ENCODE data around the gene THAP8. TPM values are rescaled to one million over a fixed set of nuclear protein-coding genes. Genes with fewer than 3 reads are reported as not detected.

Gene THAP8
- total RNA-seq, 2 experiments from 2014 or later, result 0.38 to 0.53 TPM

- ATAC-seq (ENCODE audit: poor library complexity), result no peak
- H3K36me3 Mint-ChIP-seq (ENCODE audit: low read depth), result peaks cover 23% of the 10 kb centered on the region
- CTCF ChIA-PET, result no interaction called here
- no peak for DNase-seq
- no peaks in the 10 kb centered on the region for H3K4me1 Mint-ChIP-seq (ENCODE audit: low read depth)
- H3K4me1 ChIP-seq (ENCODE audit: insufficient read depth, low read length), result no peaks in the 10 kb centered on the region
- no peak overlapping the region for H3K27ac ChIP-seq (ENCODE audit: low read depth in 1 of 2, low read length in 2 of 2)
- H3K27ac Mint-ChIP-seq, result no peak overlapping the region
- peaks cover 10% of the 10 kb centered on the region for H3K36me3 ChIP-seq (ENCODE audit: insufficient read depth, low read length)
- H3K9me3 ChIP-seq (ENCODE audit: control insufficient read depth in 1 of 2, insufficient read depth in 1 of 2, low read length in 2 of 2), result no peaks in the 10 kb centered on the region
- no peaks in the 10 kb centered on the region for H3K27me3 ChIP-seq (ENCODE audit: control insufficient read depth in 1 of 2, insufficient read depth in 2 of 2, low read length in 2 of 2)
- intact Hi-C loops (cut with DNase I, micrococcal nuclease), result no loop called here
- POLR2A ChIA-PET, result no interaction called here
- H3K9me3 Mint-ChIP-seq, result no peaks in the 10 kb centered on the region
- H3K27me3 Mint-ChIP-seq, result no peaks in the 10 kb centered on the region
- H3K4me3 Mint-ChIP-seq, result no peak overlapping the region
- H3K4me3 ChIP-seq (ENCODE audit: low read length), result no peak overlapping the region
- no peak for TF ChIP-seq CTCF (IDR thresholded peaks at IDR 0.05)
These were observed 28.5 kb downstream of the THAP8 start for GRCh38 chr19:36025541-36025940.

- Mint-ChIP-seq H3K36me3 (ENCODE audit: low read depth) (peaks cover 20% of the 10 kb centered on the region), H3K4me3 (no peak overlapping the region), H3K9me3 (no peaks in the 10 kb centered on the region), H3K4me1 (ENCODE audit: low read depth) (no peaks in the 10 kb centered on the region), H3K27ac (no peak overlapping the region), H3K27me3 (no peaks in the 10 kb centered on the region)
- TF ChIP-seq CTCF (IDR thresholded peaks at IDR 0.05), result no peak
- CTCF ChIA-PET, result no interaction called here
- POLR2A ChIA-PET, result interaction anchor here (0.6 kb wide), 1 partner anchor 20 kb away, joined by 4 read pairs; no protein-coding TSS in a partner anchor
- Histone ChIP-seq H3K36me3 (ENCODE audit: insufficient read depth, low read length) (peaks cover 10% of the 10 kb centered on the region), H3K9me3 (ENCODE audit: control insufficient read depth in 1 of 2, insufficient read depth in 1 of 2, low read length in 2 of 2) (no peaks in the 10 kb centered on the region), H3K4me3 (ENCODE audit: low read length) (no peak overlapping the region), H3K27me3 (ENCODE audit: control insufficient read depth in 1 of 2, insufficient read depth in 2 of 2, low read length in 2 of 2) (no peaks in the 10 kb centered on the region), H3K4me1 (ENCODE audit: insufficient read depth, low read length) (no peaks in the 10 kb centered on the region), H3K27ac (ENCODE audit: low read depth in 1 of 2, low read length in 2 of 2) (no peak overlapping the region)
- ATAC-seq (ENCODE audit: poor library complexity) (no peak), DNase-seq (no peak)
- intact Hi-C loops (cut with DNase I, micrococcal nuclease), result no loop called here
These were observed 30.7 kb downstream of the THAP8 start for GRCh38 chr19:36023432-36023831.

GRCh38 chr19:36019061-36019670 lies 34.9 kb downstream of the THAP8 start:
- H3K9me3 ChIP-seq (ENCODE audit: control insufficient read depth in 1 of 2, insufficient read depth in 1 of 2, low read length in 2 of 2), result no peaks in the 10 kb centered on the region
- H3K4me3 ChIP-seq (ENCODE audit: low read length), result no peak overlapping the region
- Mint-ChIP-seq H3K4me3 (no peak overlapping the region), H3K4me1 (ENCODE audit: low read depth) (peaks cover 19% of the 10 kb centered on the region), H3K27ac (no peak overlapping the region), H3K9me3 (no peaks in the 10 kb centered on the region), H3K36me3 (ENCODE audit: low read depth) (peaks cover 15% of the 10 kb centered on the region), H3K27me3 (no peaks in the 10 kb centered on the region)
- intact Hi-C loops (cut with DNase I, micrococcal nuclease), result no loop called here
- no peak overlapping the region for H3K27ac ChIP-seq (ENCODE audit: low read depth in 1 of 2, low read length in 2 of 2)
- TF ChIP-seq CTCF (IDR thresholded peaks at IDR 0.05), result no peak
- no peak for ATAC-seq (ENCODE audit: poor library complexity)
- CTCF ChIA-PET, result no interaction called here
- POLR2A ChIA-PET, result no interaction called here
- H3K36me3 ChIP-seq (ENCODE audit: insufficient read depth, low read length), result peaks cover 10% of the 10 kb centered on the region
- no peak for DNase-seq
- H3K4me1 ChIP-seq (ENCODE audit: insufficient read depth, low read length), result peaks cover 9% of the 10 kb centered on the region
- no peaks in the 10 kb centered on the region for H3K27me3 ChIP-seq (ENCODE audit: control insufficient read depth in 1 of 2, insufficient read depth in 2 of 2, low read length in 2 of 2)

Data from CD4-positive, alpha-beta T cell (primary cell).